ENCODE data around the gene SART1.
"Not testable (repeated sequence)": the region's sequence is repeated elsewhere in the genome, so short reads cannot be mapped to it uniquely, and the experiment has no call there.

SART1 gene

GRCh38 chr11:65988791-65989592 is 27.5 kb downstream of the SART1 start:
- DNase-seq (ENCODE audit: low read depth in 2 of 2) = peak; percentile 61 to 76

GRCh38 chr11:65992056-65992455 is 30.5 kb downstream of the SART1 start:
- DNase-seq (ENCODE audit: low read depth in 2 of 2) = no peak

- no peak for DNase-seq (ENCODE audit: low read depth in 2 of 2)
These were observed 35.8 kb downstream of the SART1 start for GRCh38 chr11:65997286-65997685.

GRCh38 chr11:66001942-66002647 is 40.6 kb downstream of the SART1 start, which contains the start of the genes BANF1 and EIF1AD:
TSS of gene BANF1 (plus strand) at chr11:66002503. CDS start at chr11:66003251, 748 bp downstream.
TSS of gene EIF1AD (minus strand) at chr11:66002157. CDS start at chr11:66000389, 1,768 bp downstream.
- DNase-seq (ENCODE audit: low read depth in 2 of 2) = peak; percentile 80 to 89

- peak in 1 of 2 donors; percentile 63 for DNase-seq (ENCODE audit: low read depth in 2 of 2)
These were observed 41.2 kb downstream of the SART1 start for GRCh38 chr11:66002648-66003225.

GRCh38 chr11:66003291-66003690 is 41.8 kb downstream of the SART1 start:
- DNase-seq (ENCODE audit: low read depth in 2 of 2) = no peak

- no peak for DNase-seq (ENCODE audit: low read depth in 2 of 2)
These were observed 42.7 kb downstream of the SART1 start for GRCh38 chr11:66004186-66004585.

- no peak for DNase-seq (ENCODE audit: low read depth in 2 of 2)
These were observed 44.8 kb downstream of the SART1 start for GRCh38 chr11:66006134-66006890.

- no peak for DNase-seq (ENCODE audit: low read depth in 2 of 2)
These were observed 45.3 kb downstream of the SART1 start for GRCh38 chr11:66006891-66007176.

- DNase-seq (ENCODE audit: low read depth in 2 of 2) = no peak
These were observed 45.7 kb downstream of the SART1 start for GRCh38 chr11:66007201-66007634.

GRCh38 chr11:66008095-66008467 is 46.5 kb downstream of the SART1 start:
- DNase-seq (ENCODE audit: low read depth in 2 of 2) = no peak

- DNase-seq (ENCODE audit: low read depth in 2 of 2) = no peak
These were observed 47.1 kb downstream of the SART1 start for GRCh38 chr11:66008468-66009101.

- DNase-seq (ENCODE audit: low read depth in 2 of 2) = not testable (repeated sequence)
These were observed 48.5 kb downstream of the SART1 start for GRCh38 chr11:66010036-66010435.

- DNase-seq (ENCODE audit: low read depth in 2 of 2) = no peak
These were observed 49.8 kb downstream of the SART1 start for GRCh38 chr11:66011239-66011784.

- DNase-seq (ENCODE audit: low read depth in 2 of 2) = no peak
These were observed 50.3 kb downstream of the SART1 start, which contains the start of gene CST6 for GRCh38 chr11:66011785-66012303. TSS of gene CST6 (plus strand) at chr11:66012008. CDS start at chr11:66012045, 37 bp downstream.

GRCh38 chr11:66012371-66012945 is 50.9 kb downstream of the SART1 start:
- DNase-seq (ENCODE audit: low read depth in 2 of 2) = no peak

- no peak for DNase-seq (ENCODE audit: low read depth in 2 of 2)
These were observed 51.6 kb downstream of the SART1 start for GRCh38 chr11:66012946-66013761.

- DNase-seq (ENCODE audit: low read depth in 2 of 2) = no peak
These were observed 52.2 kb downstream of the SART1 start for GRCh38 chr11:66013762-66014100.

GRCh38 chr11:66014804-66015453 is 53.4 kb downstream of the SART1 start:
- DNase-seq (ENCODE audit: low read depth in 2 of 2) = no peak

All from stimulated activated CD8-positive, alpha-beta memory T cell treated with anti-CD3 and anti-CD28 coated beads, Interleukin-2, amount 100 ng/mL, for 48 hours (primary cell).